Endothelial cell of umbilical vein (primary cell): ENCODE data around the gene GTPBP3. TPM values are rescaled to one million over a fixed set of nuclear protein-coding genes. Genes with fewer than 3 reads are reported as not detected.

Experiments
- BruUV-seq: library from RNA; stranded (reverse); fragments of 400-500 nt; replicated peaks from 2 replicates; lab custom pipeline; 2021; lab: Mats Ljungman, UMichigan
- CTCF ChIA-PET: fragments of 300-600, 350-600 bp; sonication (Branson Sonifier 250); formaldehyde crosslinking; loops from one replicate; lab custom pipeline; 2021; ENCODE audit warnings: antibody characterized with exemption, inconsistent platforms; lab: Charles Lee
- POLR2A ChIA-PET: fragments of 300-600, 350-600 bp; sonication (Branson Sonifier 250); formaldehyde crosslinking; loops from one replicate; lab custom pipeline; 2021; ENCODE audit warnings: antibody characterized with exemption, inconsistent platforms; lab: Charles Lee
- DNase-seq: peaks from one replicate; pipeline ENCODE4 v3.0.0-alpha.2; 2011; ENCODE audit warnings: low read depth, low spot score
- FAIRE-seq: peaks from 2 replicates; lab custom pipeline; 2011; peaks lifted over from hg19 to GRCh38; lab: Jason Lieb, UNC
- H2AFZ ChIP-seq: 2 replicates; pipeline ENCODE4 v1.6.0; 2012; ENCODE audit warnings: low read depth, low read length, control low read depth, inconsistent platforms
- H3K27ac ChIP-seq: 2 replicates; pipeline ENCODE4 v1.5.1; 2011; ENCODE audit warnings: low read depth, mild to moderate bottlenecking, control low read depth, low read length, moderate library complexity; ENCODE audit not compliant: insufficient read depth
- H3K27me3 ChIP-seq, 2 experiments: 2 replicates each; pipeline versions ENCODE4 v1.6.0 to v1.6.1; 2011; ENCODE audit warnings: low read length in 2 of 2, mixed read lengths in 1 of 2; ENCODE audit not compliant: control insufficient read depth in 2 of 2, insufficient read depth in 2 of 2
- H3K36me3 ChIP-seq, 2 experiments: 2 replicates in 1 of 2; 3 replicates in 1 of 2; pipeline ENCODE4 v1.5.1; 2011; ENCODE audit warnings: low read length in 2 of 2, mild to moderate bottlenecking in 1 of 2, moderate library complexity in 1 of 2; ENCODE audit not compliant: control insufficient read depth in 2 of 2, insufficient read depth in 2 of 2; ENCODE audit errors: extremely low read depth in 1 of 2
- H3K4me1 ChIP-seq: 3 replicates; pipeline ENCODE4 v1.5.1; 2011; ENCODE audit warnings: mild to moderate bottlenecking, low read length; ENCODE audit not compliant: control insufficient read depth, insufficient read depth; ENCODE audit errors: extremely low read depth
- H3K4me2 ChIP-seq: 2 replicates; pipeline ENCODE4 v1.6.1; 2011; ENCODE audit warnings: low read length, control low read depth, mixed read lengths; ENCODE audit not compliant: insufficient read depth
- H3K4me3 ChIP-seq, 3 experiments: fragments of 200-600 bp in 1 of 3; sonication (generic), shearing (Covaris generic) in 1 of 3; replicated peaks in 1 of 3; 2 replicates each; pipeline ENCODE4 v1.5.1; 2011 to 2016; ENCODE audit warnings: control low read depth in 3 of 3, low read length in 3 of 3, mild to moderate bottlenecking in 2 of 3, inconsistent platforms in 1 of 3, low read depth in 1 of 3, moderate library complexity in 1 of 3; ENCODE audit not compliant: insufficient read depth in 1 of 3
- H3K79me2 ChIP-seq: 2 replicates; pipeline ENCODE4 v1.6.0; 2012; ENCODE audit warnings: low read length, inconsistent platforms; ENCODE audit not compliant: control insufficient read depth, insufficient read depth
- H3K9ac ChIP-seq: replicated peaks from 2 replicates; pipeline ENCODE3; 2011; ENCODE audit warnings: low read length, control low read depth; ENCODE audit not compliant: insufficient read depth; ENCODE audit errors: extremely low read depth
- H3K9me1 ChIP-seq: replicated peaks from 3 replicates; pipeline ENCODE4 v1.6.0; 2011; ENCODE audit warnings: mild to moderate bottlenecking, low read length; ENCODE audit not compliant: control insufficient read depth, insufficient read depth; ENCODE audit errors: extremely low read depth
- H3K9me3 ChIP-seq: replicated peaks from 2 replicates; pipeline ENCODE4 v1.5.1; 2012; ENCODE audit warnings: low read length, inconsistent platforms; ENCODE audit not compliant: control insufficient read depth, insufficient read depth
- H4K20me1 ChIP-seq: replicated peaks from 2 replicates; pipeline ENCODE3; 2011; ENCODE audit warnings: mild to moderate bottlenecking, low read length; ENCODE audit not compliant: control insufficient read depth, insufficient read depth; ENCODE audit errors: extremely low read depth
- CTCF ChIP-seq, 2 donors: IDR thresholded peaks; 1 replicate in 1 of 2; 2 replicates in 1 of 2; pipeline ENCODE4 v1.5.1; 2011; ENCODE audit warnings: low read length in 2 of 2, mild to moderate bottlenecking in 2 of 2, moderate library complexity in 2 of 2, control low read depth in 1 of 2, inconsistent platforms in 1 of 2, low read depth in 1 of 2; ENCODE audit not compliant: insufficient read depth in 1 of 2; ENCODE audit errors: extremely low read depth in 1 of 2
- EZH2 ChIP-seq: IDR thresholded peaks from 2 replicates; pipeline ENCODE4 v1.6.1; 2012; ENCODE audit warnings: borderline replicate concordance, low read depth, mild to moderate bottlenecking, moderate library complexity, low read length, inconsistent platforms; ENCODE audit not compliant: severe bottlenecking
- FOS ChIP-seq: IDR thresholded peaks from 2 replicates; pipeline ENCODE4 v1.6.1; 2011; ENCODE audit warnings: mild to moderate bottlenecking, low read length, moderate library complexity, borderline replicate concordance; ENCODE audit not compliant: insufficient read depth
- GATA2 ChIP-seq: IDR thresholded peaks from 2 replicates; pipeline ENCODE4 v1.7.0; 2011; ENCODE audit warnings: low read depth, mild to moderate bottlenecking, moderate library complexity, mixed read lengths, low read length; ENCODE audit not compliant: insufficient read length, insufficient read depth
- JUN ChIP-seq: IDR thresholded peaks from 2 replicates; pipeline ENCODE4 v1.6.1; 2011; ENCODE audit warnings: borderline replicate concordance, low read depth; ENCODE audit not compliant: insufficient read length, insufficient read depth
- MAX ChIP-seq: IDR thresholded peaks from 2 replicates; pipeline ENCODE4 v1.6.1; 2011; ENCODE audit not compliant: insufficient read depth, insufficient read length
- MYC ChIP-seq: IDR thresholded peaks from one replicate; pipeline ENCODE4 v1.6.1; 2011; ENCODE audit warnings: mild to moderate bottlenecking, low read depth, low read length
- POLR2A ChIP-seq: IDR thresholded peaks from 2 replicates; pipeline ENCODE4 v1.6.1; 2012; ENCODE audit warnings: low read depth, mild to moderate bottlenecking, control low read depth, low read length
- POLR2AphosphoS5 ChIP-seq: IDR thresholded peaks from 2 replicates; pipeline ENCODE4 v1.6.1; 2012; ENCODE audit warnings: low read depth, mild to moderate bottlenecking, control low read depth, low read length, moderate library complexity; ENCODE audit not compliant: insufficient read depth
- dilution Hi-C: fragments of 300-500 bp; cut with MboI; formaldehyde crosslinking; loops from one replicate; pipeline ENCODE4 v1.15.0; 2019; ENCODE audit warnings: low sequenced_read_pairs; ENCODE audit not compliant: extremely low pct_ligation_motif_present
- intact Hi-C: fragments of 100-400 bp; cut with micrococcal nuclease; formaldehyde crosslinking; loops from one replicate; pipeline ENCODE4 v1.10.0; 2022
- polyA plus RNA-seq, 4 experiments: library from polyadenylated mRNA; depleted of rRNA in 3 of 4; stranded (reverse) in 3 of 4; unstranded in 1 of 4; fragments of >200 nt; gene quantifications; 2 replicates each; pipeline versions ENCODE4 v1.2.1 to v1.2.3, GENCODE V29; 2011 to 2012; ENCODE audit warnings: missing spikeins in 1 of 4
- total RNA-seq: library from RNA; stranded (reverse); gene quantifications from 2 replicates; pipeline ENCODE4 v1.2.3, GENCODE V29; 2021

The GTPBP3 gene
- total and polyA plus RNA-seq, 2 donors (not counting 3 experiments of a cell fraction or from before 2014, with no cell fraction given): 12.7 to 34.7 TPM

- no peak overlapping the region for H2AFZ ChIP-seq
- ChIA-PET POLR2A (no interaction called here), CTCF (interaction anchor here (0.7 to 1.6 kb wide), 2 partner anchors 9 to 32 kb away, joined by 3 to 10 read pairs; partner anchors contain the start of gene MRPL34)
- H3K9me1 ChIP-seq: no peaks in the 10 kb centered on the region
- DNase-seq: peak; percentile 61
- H3K9me3 ChIP-seq: no peaks in the 10 kb centered on the region
- no peaks in the 10 kb centered on the region for H4K20me1 ChIP-seq
- intact Hi-C loops: no loop called here
- H3K27me3 ChIP-seq: no peaks in the 10 kb centered on the region
- peak; percentile 84 for FAIRE-seq
- TF ChIP-seq MYC (no peak), JUN (peak; percentile 33), EZH2 (no peak), GATA2 (peak; percentile 70), POLR2A (no peak), CTCF (IDR thresholded peaks at IDR 0.05; ENCODE audit: extremely low read depth in 1 of 2, insufficient read depth in 1 of 2, low read depth in 1 of 2, low read length in 2 of 2) (no peak), FOS (peak; percentile 62), MAX (no peak), POLR2AphosphoS5 (peak; percentile 31)
- no peak overlapping the region for H3K27ac ChIP-seq
- H3K9ac ChIP-seq: no peak overlapping the region
- dilution Hi-C loops: no loop called here
- no peak overlapping the region for H3K4me2 ChIP-seq
- no peaks in the 10 kb centered on the region for H3K79me2 ChIP-seq
- H3K4me1 ChIP-seq: peaks cover 12% of the 10 kb centered on the region
- no peak overlapping the region for H3K4me3 ChIP-seq
- BruUV-seq: no TSS peak
- H3K36me3 ChIP-seq: peaks cover 0 to 3% of the 10 kb centered on the region in 2 experiments
These were observed 41.1 kb upstream of the GTPBP3 start for GRCh38 chr19:17296273-17296672.
